HL-60/S4 treated with phorbol 12-myristate 13-acetate at 8.2 ng/mL for 4 days and 3 days (cell line): ENCODE data around the gene UFD1.

ENCODE experiments used
- in situ Hi-C: fragments of 300-500 bp; cut with MboI; formaldehyde crosslinking; loops from 2 replicates; pipeline ENCODE4 v1.15.0; 2022; ENCODE audit warnings: low sequenced_read_pairs

The UFD1 gene

GRCh38 chr22:19478901-19479354 is at the start of gene UFD1:
UFD1 (minus strand) TSS chr22:19479193; CDS start chr22:19479085, 108 bp downstream.
- in situ Hi-C loops, result no loop called here

GRCh38 chr22:19527861-19528417 is 48.9 kb upstream of the UFD1 start:
- in situ Hi-C loops, result no loop called here

- in situ Hi-C loops, result no loop called here
Measured at GRCh38 chr22:19527321-19527721, 48.3 kb upstream of the UFD1 start.

GRCh38 chr22:19526702-19527111 is 47.7 kb upstream of the UFD1 start:
- in situ Hi-C loops, result no loop called here

GRCh38 chr22:19526076-19526701 is 47.2 kb upstream of the UFD1 start:
- in situ Hi-C loops, result no loop called here

GRCh38 chr22:19525666-19526065 is 46.7 kb upstream of the UFD1 start:
- in situ Hi-C loops, result no loop called here

- in situ Hi-C loops, result no loop called here
Measured at GRCh38 chr22:19525116-19525660, 46.2 kb upstream of the UFD1 start.

- in situ Hi-C loops, result no loop called here
Measured at GRCh38 chr22:19524170-19525115, 45.5 kb upstream of the UFD1 start, which contains the start of gene CLDN5. CLDN5 (minus strand) TSS chr22:19524410; CDS start chr22:19524255, 155 bp downstream.

- in situ Hi-C loops, result no loop called here
Measured at GRCh38 chr22:19523240-19524169, 44.5 kb upstream of the UFD1 start.

- in situ Hi-C loops, result no loop called here
Measured at GRCh38 chr22:19522881-19523239, 43.9 kb upstream of the UFD1 start.

GRCh38 chr22:19522190-19522880 is 43.3 kb upstream of the UFD1 start:
- in situ Hi-C loops, result no loop called here

- in situ Hi-C loops, result no loop called here
Measured at GRCh38 chr22:19520566-19521305, 41.7 kb upstream of the UFD1 start.

GRCh38 chr22:19520007-19520406 is 41.0 kb upstream of the UFD1 start:
- in situ Hi-C loops, result no loop called here

GRCh38 chr22:19519041-19519926 is 40.3 kb upstream of the UFD1 start:
- in situ Hi-C loops, result no loop called here

GRCh38 chr22:19518635-19519034 is 39.6 kb upstream of the UFD1 start:
- in situ Hi-C loops, result no loop called here

- in situ Hi-C loops, result no loop called here
Measured at GRCh38 chr22:19517919-19518611, 39.1 kb upstream of the UFD1 start.

GRCh38 chr22:19517171-19517500 is 38.1 kb upstream of the UFD1 start:
- in situ Hi-C loops, result no loop called here
